Left kidney (tissue), 2 donors: ENCODE data around the gene PCDHGC3. TPM values are rescaled to one million over a fixed set of nuclear protein-coding genes. Genes with fewer than 3 reads are reported as not detected.
A peak's percentile ranks its signal among the peaks of the same experiment; 100 is the strongest.

ENCODE experiments used
- DNase-seq: peaks from one replicate; pipeline ENCODE4 v3.0.0-alpha.2; 2013
- polyA plus RNA-seq: library from polyadenylated mRNA; unstranded; fragments of 120-200 nt; gene quantifications from one replicate; pipeline ENCODE4 v1.2.1, GENCODE V29; 2013; ENCODE audit not compliant: insufficient read length

The PCDHGC3 gene
- polyA plus RNA-seq, 1 donor = 99.2 TPM

- peak; percentile 79 for DNase-seq
Observed at GRCh38 chr5:141521244-141521781, 45.5 kb downstream of the PCDHGC3 start.

GRCh38 chr5:141522301-141522700 lies 46.5 kb downstream of the PCDHGC3 start:
- no peak for DNase-seq

GRCh38 chr5:141523991-141524390 lies 48.2 kb downstream of the PCDHGC3 start:
- no peak for DNase-seq

GRCh38 chr5:141524604-141525597 lies 49.1 kb downstream of the PCDHGC3 start:
- DNase-seq = peak; percentile 98

- DNase-seq = no peak
Observed at GRCh38 chr5:141525653-141526052, 49.9 kb downstream of the PCDHGC3 start.

GRCh38 chr5:141527426-141527825 lies 51.7 kb downstream of the PCDHGC3 start:
- no peak for DNase-seq

Other genes starting within 250 kb of the PCDHGC3 start
- gene PCDHB15, start 230.6 kb upstream of the PCDHGC3 start, polyA plus RNA-seq = 12.5 TPM
- gene SLC25A2, start 171.9 kb upstream of the PCDHGC3 start, polyA plus RNA-seq = 0.23 TPM
- gene TAF7, start 155.2 kb upstream of the PCDHGC3 start, polyA plus RNA-seq = 154 TPM
- gene PCDHGA1, start 145.5 kb upstream of the PCDHGC3 start, polyA plus RNA-seq = 1.1 TPM
- gene PCDHGA2, start 137.2 kb upstream of the PCDHGC3 start, polyA plus RNA-seq = 6.8 TPM
- 2.9 TPM for gene PCDHGA3, start 132.1 kb upstream of the PCDHGC3 start, polyA plus RNA-seq
- 1.9 TPM for gene PCDHGB1, start 125.9 kb upstream of the PCDHGC3 start, polyA plus RNA-seq
- gene PCDHGA4, start 120.9 kb upstream of the PCDHGC3 start, polyA plus RNA-seq = 2.6 TPM
- gene PCDHGB2, start 116.0 kb upstream of the PCDHGC3 start, polyA plus RNA-seq = 4.0 TPM
- gene PCDHGA5, start 111.8 kb upstream of the PCDHGC3 start, polyA plus RNA-seq = 2.7 TPM
- gene PCDHGB3, start 105.7 kb upstream of the PCDHGC3 start, polyA plus RNA-seq = 2.8 TPM
- gene PCDHGA6, start 102.1 kb upstream of the PCDHGC3 start, polyA plus RNA-seq = 8.1 TPM
- gene PCDHGA7, start 93.2 kb upstream of the PCDHGC3 start, polyA plus RNA-seq = 2.2 TPM
- gene PCDHGB4, start 88.3 kb upstream of the PCDHGC3 start, polyA plus RNA-seq = 7.6 TPM
- 0.60 TPM for gene PCDHGA8, start 83.3 kb upstream of the PCDHGC3 start, polyA plus RNA-seq
- 10.9 TPM for gene PCDHGB5, start 78.0 kb upstream of the PCDHGC3 start, polyA plus RNA-seq
- 6.5 TPM for gene PCDHGA9, start 73.2 kb upstream of the PCDHGC3 start, polyA plus RNA-seq
- 7.3 TPM for gene PCDHGB6, start 67.9 kb upstream of the PCDHGC3 start, polyA plus RNA-seq
- 3.7 TPM for gene PCDHGA10, start 63.0 kb upstream of the PCDHGC3 start, polyA plus RNA-seq
- gene PCDHGB7, start 58.3 kb upstream of the PCDHGC3 start, polyA plus RNA-seq = 17.3 TPM
- 5.1 TPM for gene PCDHGA11, start 54.9 kb upstream of the PCDHGC3 start, polyA plus RNA-seq
- gene PCDHGA12, start 45.5 kb upstream of the PCDHGC3 start, polyA plus RNA-seq = 1.5 TPM
- 4.4 TPM for gene PCDHGC4, start 9.1 kb downstream of the PCDHGC3 start, polyA plus RNA-seq
- gene PCDHGC5, start 13.1 kb downstream of the PCDHGC3 start, polyA plus RNA-seq = 0.81 TPM
- gene DIAPH1, start 143.0 kb downstream of the PCDHGC3 start, polyA plus RNA-seq = 80.0 TPM
- gene HDAC3, start 160.9 kb downstream of the PCDHGC3 start, polyA plus RNA-seq = 122 TPM
- 1.1 TPM for gene RELL2, start 161.0 kb downstream of the PCDHGC3 start, polyA plus RNA-seq
- gene FCHSD1, start 175.5 kb downstream of the PCDHGC3 start, polyA plus RNA-seq = 17.3 TPM
- 21.3 TPM for gene ARAP3, start 206.3 kb downstream of the PCDHGC3 start, polyA plus RNA-seq